ENCODE data around the gene ABLIM3. TPM values are rescaled to one million over a fixed set of nuclear protein-coding genes. Genes with fewer than 3 reads are reported as not detected.
A peak's percentile ranks its signal among the peaks of the same experiment; 100 is the strongest.

Gene ABLIM3
- total RNA-seq, 1 experiment from 2014 or later: 70.9 TPM

- peak; percentile 79 for DNase-seq
- Mint-ChIP-seq H3K4me3 (ENCODE audit: low read depth, unreplicated experiment) (peak overlapping the region; percentile 1), H3K27ac (ENCODE audit: unreplicated experiment) (peak overlapping the region; percentile 80), H3K9me3 (ENCODE audit: low read depth, unreplicated experiment) (no peaks in the 10 kb centered on the region), H3K4me1 (ENCODE audit: low read depth, unreplicated experiment) (peaks cover 62% of the 10 kb centered on the region), H3K36me3 (ENCODE audit: insufficient read depth, unreplicated experiment) (no peaks in the 10 kb centered on the region), H3K27me3 (ENCODE audit: unreplicated experiment) (no peaks in the 10 kb centered on the region)
- no peak for TF ChIP-seq CTCF (IDR thresholded peaks at IDR 0.05; ENCODE audit: unreplicated experiment)
- intact Hi-C loops (cut with micrococcal nuclease; ENCODE audit: unreplicated experiment): no loop called here
- CTCF ChIA-PET: interaction anchor here (0.6 to 1.6 kb wide), 11 partner anchors 9 to 211 kb away, joined by 3 to 8 read pairs (median 5); partner anchors contain the start of gene GRPEL2
- no TSS peak for BruUV-seq (replicated peaks)
Observed at GRCh38 chr5:149133795-149134777, 7.2 kb upstream of the ABLIM3 start.

GRCh38 chr5:149134778-149135500 is 6.4 kb upstream of the ABLIM3 start:
- H3K27ac Mint-ChIP-seq (ENCODE audit: unreplicated experiment): peak overlapping the region; percentile 80
- H3K36me3 Mint-ChIP-seq (ENCODE audit: insufficient read depth, unreplicated experiment): no peaks in the 10 kb centered on the region
- no peaks in the 10 kb centered on the region for H3K27me3 Mint-ChIP-seq (ENCODE audit: unreplicated experiment)
- H3K4me3 Mint-ChIP-seq (ENCODE audit: low read depth, unreplicated experiment): peak overlapping the region; percentile 1
- intact Hi-C loops (cut with micrococcal nuclease; ENCODE audit: unreplicated experiment): no loop called here
- no peak for DNase-seq
- H3K9me3 Mint-ChIP-seq (ENCODE audit: low read depth, unreplicated experiment): no peaks in the 10 kb centered on the region
- H3K4me1 Mint-ChIP-seq (ENCODE audit: low read depth, unreplicated experiment): peaks cover 56% of the 10 kb centered on the region
- no peak for TF ChIP-seq CTCF (IDR thresholded peaks at IDR 0.05; ENCODE audit: unreplicated experiment)
- CTCF ChIA-PET: interaction anchor here (0.6 to 1.6 kb wide), 11 partner anchors 9 to 210 kb away, joined by 3 to 8 read pairs (median 5); partner anchors contain the start of gene GRPEL2
- BruUV-seq (replicated peaks): no TSS peak

GRCh38 chr5:149135536-149136201 is 5.6 kb upstream of the ABLIM3 start:
- CTCF ChIA-PET: interaction anchor here (0.7 to 1.6 kb wide), 4 partner anchors 26 to 93 kb away, joined by 3 to 4 read pairs (median 4); no protein-coding TSS in a partner anchor
- BruUV-seq (replicated peaks): no TSS peak
- Mint-ChIP-seq H3K4me3 (ENCODE audit: low read depth, unreplicated experiment) (no peak overlapping the region), H3K4me1 (ENCODE audit: low read depth, unreplicated experiment) (peaks cover 56% of the 10 kb centered on the region), H3K27ac (ENCODE audit: unreplicated experiment) (peak overlapping the region; percentile 80), H3K9me3 (ENCODE audit: low read depth, unreplicated experiment) (no peaks in the 10 kb centered on the region), H3K27me3 (ENCODE audit: unreplicated experiment) (no peaks in the 10 kb centered on the region), H3K36me3 (ENCODE audit: insufficient read depth, unreplicated experiment) (peaks cover 6% of the 10 kb centered on the region)
- no peak for TF ChIP-seq CTCF (IDR thresholded peaks at IDR 0.05; ENCODE audit: unreplicated experiment)
- intact Hi-C loops (cut with micrococcal nuclease; ENCODE audit: unreplicated experiment): no loop called here
- no peak for DNase-seq

All from Calu3 (cell line).